Activated CD8-positive, alpha-beta memory T cell treated with anti-CD3 and anti-CD28 coated beads for 48 hours (primary cell): ENCODE results near the gene KIRREL3.
A peak's percentile ranks its signal among the peaks of the same experiment; 100 is the strongest.

ENCODE experiments used
- DNase-seq, 3 experiments: peaks; one replicate each; pipeline ENCODE4 v3.0.0-alpha.2; 2020; ENCODE audit warnings: low read depth in 2 of 3, low spot score in 2 of 3

The KIRREL3 gene

DNA sequence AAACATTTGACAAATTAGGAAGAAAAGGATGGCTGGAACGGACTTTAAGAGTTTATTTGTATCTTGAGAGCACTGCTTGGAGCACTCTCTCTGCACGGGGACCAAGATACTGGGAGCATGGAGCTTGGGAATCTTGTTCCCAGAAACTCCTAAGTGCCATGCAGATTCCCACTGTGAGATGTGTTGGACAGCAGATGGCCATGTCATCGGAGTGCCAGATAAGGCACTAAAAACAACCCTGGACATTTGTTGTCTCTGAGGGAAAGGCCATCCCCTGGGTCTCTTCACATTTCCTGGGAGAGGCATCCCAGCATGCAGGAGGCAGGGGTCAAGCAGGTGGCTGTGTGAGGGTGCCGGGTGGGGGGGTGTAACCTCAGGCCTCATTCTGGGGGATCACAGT is 2.9 kb downstream of the KIRREL3 start:
- DNase-seq: no peak

DNA sequence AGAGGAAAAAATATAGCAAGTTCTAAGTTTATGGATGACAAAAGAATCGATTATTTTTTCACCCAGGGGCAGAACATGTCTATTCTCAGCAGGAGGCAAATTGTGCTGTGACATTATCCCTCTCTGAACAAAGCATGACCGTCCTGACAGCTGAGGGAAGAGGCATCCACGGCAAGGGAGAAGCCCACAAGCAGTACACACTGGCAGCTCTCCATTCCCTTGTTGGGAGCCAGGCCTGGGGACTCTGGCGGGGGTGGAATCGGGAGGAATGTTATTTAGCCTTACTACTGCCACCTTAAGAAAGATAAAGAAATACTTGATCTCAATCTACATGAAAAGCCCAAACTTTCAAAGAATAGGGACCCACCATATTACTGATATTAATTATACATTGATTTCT is 3.4 kb downstream of the KIRREL3 start:
- DNase-seq: no peak

DNA sequence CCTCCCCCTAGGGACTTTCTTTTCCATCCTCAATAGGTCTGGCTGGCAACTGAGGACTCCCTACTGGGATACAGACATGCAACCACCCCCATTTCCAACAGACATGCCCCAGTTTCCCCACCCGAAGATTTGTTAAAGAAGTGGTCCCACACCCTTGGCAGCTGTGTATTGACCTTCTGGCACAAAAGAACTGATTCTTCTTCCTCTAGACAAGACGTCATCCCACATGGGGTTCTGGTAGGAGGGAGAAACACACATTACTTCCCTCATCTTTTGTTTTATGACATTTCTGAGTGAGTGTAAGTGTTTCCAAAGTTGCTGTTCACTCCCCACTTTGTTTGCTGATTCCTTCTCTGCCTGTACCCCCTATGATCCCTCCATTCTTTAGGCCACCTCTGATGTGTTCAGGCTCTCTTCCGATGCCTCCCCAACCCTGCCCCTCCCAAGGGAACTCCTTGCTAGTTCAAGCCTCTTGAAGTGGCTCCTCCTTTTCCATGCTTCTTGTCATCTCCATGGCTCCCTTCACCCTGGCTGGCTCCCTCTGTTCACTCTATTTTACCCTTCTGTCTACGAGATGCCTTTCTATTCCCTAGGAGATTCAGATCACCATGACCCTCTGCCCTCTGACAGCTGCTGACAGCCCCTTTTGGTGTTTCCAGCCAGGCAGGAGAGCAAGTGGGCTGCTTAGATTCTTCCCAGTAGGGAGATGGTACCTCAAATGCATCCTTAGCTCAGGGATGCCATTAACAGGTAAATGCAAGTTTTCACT is 4.3 kb downstream of the KIRREL3 start:
- no peak for DNase-seq

DNA sequence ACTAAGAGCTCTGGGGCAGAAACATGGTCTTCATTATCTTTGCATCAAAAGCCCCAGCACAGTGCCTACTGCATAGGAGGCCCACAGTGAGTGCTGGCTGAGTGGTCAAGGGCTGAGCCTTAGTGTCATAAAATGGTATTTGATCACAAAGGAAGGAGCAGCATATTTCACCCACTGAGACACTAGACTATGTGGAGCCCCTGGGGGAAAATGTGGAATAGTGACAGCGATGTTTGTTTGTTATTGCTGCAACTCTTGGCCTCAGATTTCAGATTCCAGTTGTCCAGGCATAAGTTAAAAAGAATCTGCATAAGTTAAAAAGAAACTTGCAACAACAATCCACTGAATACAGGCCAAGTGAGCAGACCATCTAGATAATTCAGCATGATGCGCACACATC is 7.0 kb downstream of the KIRREL3 start:
- DNase-seq: no peak

DNA sequence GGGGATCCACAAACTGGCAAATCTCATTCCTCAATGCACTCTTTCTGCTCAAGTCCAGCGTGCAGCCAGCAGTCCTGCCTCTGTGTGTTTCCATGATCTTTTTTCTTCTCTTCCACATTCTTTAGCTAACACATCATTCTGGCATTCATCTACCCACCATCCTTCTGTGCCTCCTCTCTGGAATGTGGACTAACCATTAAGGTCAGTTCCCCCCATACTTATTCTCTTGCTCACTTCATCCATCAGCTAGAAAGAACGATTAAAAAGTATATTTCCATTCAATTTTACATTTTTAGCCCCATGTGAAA is 7.8 kb downstream of the KIRREL3 start:
- no peak for DNase-seq

DNA sequence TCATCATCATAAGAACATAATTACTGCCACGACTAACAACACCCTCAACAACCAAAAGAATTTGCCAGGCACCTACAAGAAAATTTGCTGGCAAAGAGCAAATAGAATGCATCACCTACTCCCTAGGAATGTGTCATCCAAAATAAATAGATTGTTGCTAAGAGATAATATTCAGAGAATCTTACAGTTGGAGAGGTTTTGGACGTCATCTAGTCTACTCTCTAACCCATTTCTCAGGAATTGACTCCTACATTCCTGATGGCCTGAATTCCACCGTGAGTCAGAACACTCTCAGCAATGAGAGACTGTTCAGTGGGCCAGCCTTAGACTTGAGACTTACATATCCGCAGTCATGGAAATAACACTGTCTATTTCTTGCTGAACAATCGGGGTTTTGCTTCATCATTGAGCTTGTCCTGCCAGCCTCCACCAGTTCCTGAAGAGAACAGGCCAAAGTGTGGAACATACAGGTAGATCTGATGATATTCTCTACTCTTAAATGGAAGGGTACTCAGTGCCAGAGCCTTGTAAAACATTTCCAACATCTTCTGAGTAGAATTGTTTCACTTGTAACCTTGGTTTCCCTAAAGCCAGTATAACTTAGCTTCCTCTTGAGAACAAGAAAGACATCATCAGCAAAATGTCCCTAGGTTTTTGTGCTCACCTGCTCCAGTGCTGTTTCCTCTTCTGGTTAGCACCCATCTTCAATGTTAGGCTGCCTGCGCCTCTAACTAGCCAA is 8.3 kb downstream of the KIRREL3 start:
- DNase-seq: no peak

DNA sequence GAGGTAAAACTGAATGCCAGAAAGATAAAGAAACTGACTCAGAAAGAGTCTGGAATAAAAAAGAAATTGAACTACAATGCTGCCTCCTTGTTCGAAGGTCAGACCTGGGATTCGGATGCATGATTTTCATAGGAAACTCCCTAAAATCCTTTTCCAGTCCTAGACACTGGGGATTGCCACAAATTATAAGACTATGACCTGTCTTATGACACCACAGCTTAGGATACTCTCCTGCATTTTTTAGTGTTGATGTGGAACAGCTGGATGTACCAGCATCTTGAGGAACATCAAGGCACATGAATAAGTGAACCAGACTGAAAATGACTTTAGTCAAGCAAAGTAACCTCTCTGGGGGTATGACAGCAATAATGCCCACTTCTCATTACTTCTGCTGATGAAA is 9.0 kb downstream of the KIRREL3 start:
- DNase-seq: no peak

DNA sequence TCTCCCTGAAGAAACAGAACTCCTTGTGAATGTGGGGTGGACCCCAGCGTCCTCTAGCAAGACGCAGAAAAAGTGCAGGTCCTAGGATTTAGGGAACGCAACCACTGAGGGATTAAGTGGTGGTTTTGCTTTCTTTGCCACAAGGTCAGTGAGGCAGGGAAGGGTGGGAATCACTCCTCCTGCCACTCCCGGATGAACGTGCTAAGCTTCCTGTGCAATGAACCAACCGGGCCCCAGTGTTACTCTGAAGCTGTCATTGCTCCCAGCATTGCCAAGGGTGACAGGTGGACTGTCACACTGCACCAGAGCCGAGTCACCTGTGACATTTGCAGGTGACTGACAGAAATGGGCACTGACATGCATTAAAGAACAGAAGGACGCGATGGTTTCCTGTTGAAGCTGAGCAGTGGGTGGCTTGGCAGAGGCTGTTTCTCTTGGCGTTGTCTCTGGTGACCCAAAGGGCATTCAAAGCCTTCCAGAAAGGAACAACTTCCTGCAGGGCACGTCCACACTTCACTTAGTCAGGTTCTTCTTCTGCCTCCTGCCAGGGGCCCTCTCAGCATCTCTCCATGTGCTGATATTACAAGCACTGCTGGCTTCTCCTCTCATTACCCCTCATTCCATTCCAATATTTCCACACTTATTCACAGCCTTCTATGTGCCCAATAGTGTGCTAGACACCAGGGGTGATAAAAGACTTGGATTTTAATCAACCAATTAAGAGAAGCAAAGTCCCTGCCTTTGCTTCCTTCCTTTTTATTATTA is 9.7 kb downstream of the KIRREL3 start:
- DNase-seq: no peak

DNA sequence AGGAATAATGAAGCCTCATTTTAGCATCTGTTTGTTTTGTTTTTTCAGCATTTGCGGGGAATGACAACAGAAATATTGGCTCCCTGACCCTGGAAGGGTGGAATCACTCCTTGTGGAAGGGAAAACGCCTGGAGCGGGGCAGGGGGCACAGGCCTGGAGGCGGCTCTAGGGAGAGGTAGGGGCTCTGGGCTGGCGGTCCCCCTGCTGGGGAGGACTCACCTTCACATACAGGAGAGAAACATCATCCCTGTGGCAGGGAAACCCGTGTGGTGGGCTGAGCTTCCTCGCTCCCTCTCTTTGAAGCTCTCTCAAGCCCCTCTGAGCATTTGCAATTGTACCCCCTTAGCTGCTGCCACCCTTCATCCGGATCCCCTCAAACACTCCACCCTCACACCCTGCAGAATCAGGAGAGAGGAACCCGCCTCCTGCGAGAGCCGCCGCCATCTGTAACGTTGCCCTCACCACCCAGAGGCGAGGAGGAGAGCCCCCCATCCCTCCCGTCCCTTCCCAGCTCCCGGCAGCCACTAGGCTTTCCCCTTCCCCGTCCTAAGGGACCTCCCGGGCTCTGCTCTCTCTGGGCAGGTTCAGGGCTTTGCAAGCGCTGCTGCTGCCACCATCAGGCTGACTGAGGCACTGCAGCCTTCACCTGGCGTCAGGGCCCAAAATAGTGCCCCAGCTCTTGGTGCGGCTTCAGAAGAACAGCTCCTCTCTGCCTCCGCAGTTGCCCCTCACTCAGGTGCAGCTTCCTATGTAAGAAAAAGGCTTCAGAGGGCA is 10.4 kb downstream of the KIRREL3 start:
- DNase-seq: peak in 2 of 3 experiments; percentile 30 to 45

DNA sequence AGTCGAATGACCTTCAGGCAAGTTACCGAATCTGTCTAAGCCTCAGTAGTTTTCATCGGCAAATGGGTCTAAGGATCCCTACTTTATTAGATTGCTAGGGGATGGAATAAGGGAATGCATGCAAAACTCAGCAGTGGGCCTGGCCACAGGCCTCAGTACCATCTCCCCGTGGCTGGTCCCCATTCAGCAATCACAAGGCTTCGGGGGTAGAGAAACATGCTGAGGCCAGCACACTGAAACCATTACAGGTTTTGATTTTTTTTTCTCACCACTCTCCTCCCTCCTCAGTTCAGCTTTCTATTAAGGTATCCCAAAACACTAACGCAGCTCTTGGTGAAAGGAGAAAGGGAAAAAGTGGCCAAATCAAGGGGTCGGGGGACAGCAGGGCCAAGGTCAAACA is 11.9 kb downstream of the KIRREL3 start:
- DNase-seq: no peak

DNA sequence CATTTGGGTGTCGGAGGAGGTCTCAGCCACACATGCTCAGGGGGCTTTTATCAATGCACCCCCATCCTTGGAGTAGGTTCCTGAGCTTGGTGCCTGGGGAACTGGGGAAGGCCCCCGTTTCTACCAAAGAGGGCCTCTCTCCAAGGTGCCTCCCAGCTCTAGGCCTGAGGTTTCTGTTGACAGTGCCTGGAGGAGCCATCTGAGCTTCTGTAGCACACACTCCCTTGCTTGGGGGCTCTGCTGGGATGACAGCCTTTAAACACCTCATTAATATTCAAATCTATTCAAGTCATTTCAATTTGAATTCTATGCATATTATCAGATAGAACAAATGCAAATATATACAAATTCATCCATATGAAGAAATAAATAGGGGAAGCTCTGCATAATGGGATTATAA is 18.9 kb downstream of the KIRREL3 start:
- DNase-seq: no peak

DNA sequence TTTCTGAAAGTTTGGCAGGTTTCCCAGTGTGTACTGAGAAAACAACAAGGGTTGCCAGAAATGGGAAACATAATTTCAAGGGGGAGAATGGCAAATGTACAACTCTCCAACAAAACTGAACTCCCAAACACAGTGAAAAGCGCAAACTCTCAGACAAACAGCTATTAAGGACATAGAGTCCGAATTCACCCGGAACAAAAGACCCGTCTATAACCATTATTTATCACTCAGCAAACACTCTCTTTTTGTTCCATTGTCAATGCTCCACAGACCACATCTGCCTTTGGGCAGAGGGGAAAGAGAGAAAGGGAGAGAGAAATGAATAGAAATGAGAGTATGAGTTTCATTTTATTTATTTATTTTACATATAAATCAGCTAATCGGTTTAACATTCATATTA is 21.7 kb downstream of the KIRREL3 start:
- no peak for DNase-seq

DNA sequence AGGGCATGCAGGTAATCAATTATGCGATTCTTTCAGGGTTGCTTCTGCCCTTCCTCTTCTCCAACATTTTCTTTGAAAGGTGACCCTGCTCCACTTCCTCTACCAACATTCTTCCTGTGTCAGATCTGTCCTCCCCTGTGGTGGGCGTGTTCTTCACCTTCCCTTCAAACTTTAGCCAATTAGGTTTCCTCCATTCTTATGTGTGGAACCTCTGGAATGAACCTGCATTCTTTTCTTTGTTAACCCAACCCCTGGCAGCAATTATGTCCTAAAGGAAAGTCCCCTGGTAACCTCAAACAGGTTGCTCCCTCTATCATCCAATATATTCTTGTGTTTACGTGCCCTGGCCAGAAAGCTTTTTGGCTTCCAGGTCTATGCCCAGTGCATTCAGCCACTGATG is 22.4 kb downstream of the KIRREL3 start:
- no peak for DNase-seq

DNA sequence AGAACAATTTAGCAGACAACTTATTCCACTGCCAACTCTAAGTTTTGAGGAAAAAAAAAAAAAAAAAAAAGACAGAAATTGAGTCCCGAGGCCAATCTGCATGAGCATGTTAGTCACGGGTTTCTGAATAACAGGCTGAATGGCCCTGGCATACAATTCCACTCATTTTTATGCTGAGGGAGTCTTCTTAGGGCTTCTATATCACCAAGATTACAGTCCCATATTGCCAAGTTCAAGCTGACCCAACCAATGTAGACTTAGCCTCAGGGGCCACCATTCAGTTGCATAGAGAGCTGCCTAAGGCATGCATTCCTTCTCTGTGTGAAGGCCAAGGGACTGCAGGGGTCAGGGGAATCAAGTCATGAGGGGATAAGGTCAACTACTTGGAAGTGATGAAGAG is 27.5 kb downstream of the KIRREL3 start:
- DNase-seq: no peak

DNA sequence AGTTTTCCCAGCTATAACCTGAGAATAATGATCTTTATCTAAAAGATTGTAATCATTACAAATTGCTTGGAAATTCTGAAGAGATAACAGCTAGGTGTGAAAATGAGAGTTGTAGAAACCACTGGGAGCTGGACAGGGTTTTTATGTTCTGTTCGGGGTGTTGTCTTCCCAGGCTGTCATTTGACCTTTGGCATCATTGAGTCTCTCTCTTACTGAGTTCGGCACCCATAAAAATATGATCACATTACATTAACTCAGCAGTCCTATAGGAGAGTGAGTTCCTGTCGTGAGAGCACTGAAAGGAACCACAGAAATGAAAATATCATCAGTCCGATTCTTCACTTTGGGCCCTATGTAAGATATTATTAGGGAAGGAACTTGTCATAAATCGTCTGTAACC is 29.3 kb downstream of the KIRREL3 start:
- no peak for DNase-seq

DNA sequence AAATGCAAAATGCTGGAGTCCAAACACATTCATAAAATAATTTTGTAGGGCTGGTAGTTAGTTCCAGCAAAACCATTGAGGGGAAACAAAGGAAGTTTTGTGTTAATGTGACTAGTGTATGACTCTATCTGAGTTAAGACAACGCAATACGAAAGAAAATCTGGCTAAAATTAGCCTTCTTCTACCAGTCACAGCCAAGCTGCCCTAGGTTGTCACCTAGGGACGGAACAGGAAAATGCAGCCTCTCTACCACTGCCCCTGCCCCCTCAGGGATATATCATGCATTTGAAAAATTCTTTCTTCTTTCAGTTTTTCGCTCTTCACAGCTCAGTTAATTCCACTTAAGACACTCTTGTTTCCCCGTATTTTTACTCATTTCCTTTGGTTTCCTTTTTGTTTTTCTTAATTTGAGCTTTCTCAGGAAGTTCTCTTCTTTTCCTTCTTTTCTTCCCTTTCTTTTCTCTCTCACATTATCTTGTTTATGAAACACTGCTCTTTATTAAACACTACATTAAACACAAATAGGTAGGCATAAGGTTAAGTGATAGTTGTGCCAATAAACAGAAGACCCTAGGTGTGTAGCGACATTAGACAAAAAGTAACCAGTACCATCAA is 30.6 kb downstream of the KIRREL3 start:
- no peak for DNase-seq

DNA sequence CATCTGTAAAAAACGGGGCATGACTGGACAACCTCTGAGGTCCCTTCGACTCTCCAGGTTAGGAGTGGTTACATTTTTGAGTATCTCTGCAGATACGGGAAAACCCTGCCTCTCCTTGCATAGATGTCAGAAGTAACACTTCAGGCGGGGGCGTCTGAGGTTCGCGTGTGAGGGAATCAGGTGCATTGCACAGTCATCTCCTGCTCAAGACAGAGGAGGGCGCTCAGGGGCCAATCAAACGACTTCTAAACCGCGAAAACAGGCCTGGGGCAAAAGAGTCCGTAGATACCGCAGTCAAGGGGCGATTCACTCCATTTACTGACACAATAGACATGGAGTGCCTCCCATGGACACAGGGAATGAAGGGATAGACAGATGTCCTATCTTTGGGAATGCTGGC is 31.7 kb downstream of the KIRREL3 start:
- DNase-seq: no peak

DNA sequence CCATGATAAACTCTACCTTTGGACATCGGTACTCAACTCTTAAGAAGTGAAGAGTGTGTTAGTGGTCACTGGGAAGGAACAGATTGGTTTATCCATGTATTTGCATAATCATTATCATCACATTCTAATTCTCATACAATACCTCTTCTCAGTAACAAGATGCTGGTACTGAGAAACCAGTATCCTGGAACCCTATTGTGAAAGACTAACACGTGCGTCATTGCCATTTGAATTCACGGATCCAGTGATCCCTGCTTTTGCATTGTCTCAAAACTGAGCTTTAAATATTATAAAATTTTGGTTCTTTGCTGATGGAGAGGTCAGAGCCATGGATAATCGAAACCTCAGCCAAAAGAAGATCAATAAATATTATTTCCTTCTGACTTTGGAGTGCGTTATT is 35.2 kb downstream of the KIRREL3 start:
- DNase-seq: no peak

DNA sequence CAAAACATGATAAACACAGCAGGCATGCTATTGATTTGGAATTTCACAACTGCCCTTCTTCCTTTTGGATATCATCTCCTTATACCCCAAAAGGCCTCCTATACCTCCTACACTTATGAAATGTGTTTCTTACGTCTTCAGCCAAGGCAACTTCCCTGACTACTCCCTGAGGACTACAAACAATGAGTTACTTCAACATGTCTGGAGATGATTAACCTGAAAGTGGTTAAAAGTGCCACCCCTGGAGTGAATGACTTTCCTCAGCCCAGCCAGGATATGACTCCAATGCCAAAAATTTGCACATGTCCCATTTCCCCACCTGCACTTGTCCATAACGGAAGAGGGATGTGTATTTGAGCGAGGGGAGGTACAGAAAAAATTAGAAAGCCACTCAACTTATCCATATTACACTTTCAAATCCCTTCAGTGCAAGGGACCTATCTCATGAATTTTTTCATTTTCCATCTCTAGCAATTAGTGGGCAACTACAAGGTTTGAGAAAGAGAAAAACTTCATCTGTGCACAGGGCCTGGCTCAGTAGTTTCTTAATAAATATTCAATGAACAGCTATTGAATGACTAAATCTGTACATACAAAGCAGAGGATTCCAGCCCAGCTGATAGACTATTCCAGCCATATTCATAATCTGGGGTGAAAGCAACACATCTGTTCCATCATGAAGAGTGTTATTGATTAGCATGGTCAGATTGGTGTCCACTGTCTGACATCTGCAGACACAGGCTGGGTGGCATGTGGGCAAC is 36.8 kb downstream of the KIRREL3 start:
- no peak for DNase-seq

DNA sequence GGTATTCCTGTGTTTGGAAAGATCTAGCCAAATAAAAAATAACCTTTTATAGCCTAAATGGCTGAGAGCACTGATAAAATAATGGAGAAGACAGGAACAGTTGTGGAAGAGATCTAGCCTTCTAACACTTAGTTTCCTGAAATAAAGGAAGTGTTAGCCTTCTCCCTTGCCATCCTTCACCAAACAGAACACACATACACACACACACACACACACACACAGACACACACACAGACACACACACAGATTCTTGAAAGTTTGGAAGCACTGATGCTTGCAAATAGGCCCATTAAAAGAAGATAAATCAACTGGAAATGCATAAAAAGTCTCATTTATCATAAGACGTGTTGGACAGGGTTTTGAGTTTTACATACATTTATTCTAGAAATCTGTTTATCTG is 37.5 kb downstream of the KIRREL3 start:
- DNase-seq: no peak
